Panc1 (cell line): ENCODE measurements around the gene GTF2A1L. TPM values are rescaled to one million over a fixed set of nuclear protein-coding genes. Genes with fewer than 3 reads are reported as not detected.

Experiments used
- ATAC-seq: fragments of 200-7000 bp; cut with Tn5 transposase; 2 replicates; pipeline ENCODE4 v1.9.1; 2020; ENCODE audit warnings: mild to moderate bottlenecking, moderate library complexity
- BruUV-seq: library from RNA; stranded (reverse); fragments of 400-500 nt; replicated peaks from 2 replicates; lab custom pipeline; 2021; lab: Mats Ljungman, UMichigan
- CTCF ChIA-PET: fragments of 300-600 bp; sonication (Branson Sonifier 250); formaldehyde crosslinking; loops from one replicate; lab custom pipeline; 2022; ENCODE audit warnings: antibody characterized with exemption; lab: Charles Lee
- POLR2A ChIA-PET: fragments of 300-600 bp; sonication (Branson Sonifier 250); formaldehyde crosslinking; loops from one replicate; lab custom pipeline; 2022; ENCODE audit warnings: antibody characterized with exemption; lab: Charles Lee
- DNase-seq: peaks from one replicate; pipeline ENCODE4 v3.0.0-alpha.2; 2010; ENCODE audit warnings: low read depth, low spot score
- H3K27ac ChIP-seq: 2 replicates; pipeline ENCODE4 v1.5.1; 2011; ENCODE audit warnings: mild to moderate bottlenecking, low read length, inconsistent platforms
- H3K27me3 ChIP-seq: fragments of 200-500 bp; sonication (Bioruptor generic); 2 replicates; pipeline ENCODE4 v1.6.0; 2014; ENCODE audit warnings: low read length, inconsistent platforms; ENCODE audit not compliant: control insufficient read depth, insufficient read depth
- H3K36me3 ChIP-seq: fragments of 200-500 bp; sonication (Bioruptor generic); 2 replicates; pipeline ENCODE4 v1.5.1; 2014; ENCODE audit warnings: inconsistent platforms, mild to moderate bottlenecking, low read length, moderate library complexity; ENCODE audit not compliant: control insufficient read depth, insufficient read depth
- H3K4me1 ChIP-seq: 2 replicates; pipeline ENCODE4 v1.5.1; 2011; ENCODE audit warnings: inconsistent platforms, mild to moderate bottlenecking, low read length, moderate library complexity; ENCODE audit not compliant: control insufficient read depth, insufficient read depth
- H3K4me3 ChIP-seq, 2 experiments: 2 replicates each; pipeline ENCODE4 v1.5.1; 2011 to 2012; ENCODE audit warnings: low read depth in 2 of 2, low read length in 2 of 2, mild to moderate bottlenecking in 2 of 2, inconsistent platforms in 1 of 2, moderate library complexity in 1 of 2
- H3K9me3 ChIP-seq: fragments of 200-500 bp; sonication (Bioruptor generic); 2 replicates; pipeline ENCODE4 v1.5.1; 2014; ENCODE audit warnings: low read depth, mild to moderate bottlenecking, inconsistent platforms, low read length, moderate library complexity; ENCODE audit not compliant: control insufficient read depth, insufficient read depth
- POLR2AphosphoS5 ChIP-seq: IDR thresholded peaks from 2 replicates; pipeline ENCODE4 v1.6.1; 2012; ENCODE audit warnings: mild to moderate bottlenecking, low read depth, low read length, moderate library complexity
- SIN3A ChIP-seq: IDR thresholded peaks from 2 replicates; pipeline ENCODE4 v1.6.1; 2012; ENCODE audit warnings: low read depth, mild to moderate bottlenecking, low read length, moderate library complexity, borderline replicate concordance; ENCODE audit not compliant: insufficient read depth
- TCF7L2 ChIP-seq: IDR thresholded peaks from 2 replicates; pipeline ENCODE4 v1.6.1; 2011; ENCODE audit warnings: mild to moderate bottlenecking, low read depth, low read length, inconsistent platforms
- in situ Hi-C: cut with HindIII; loops from 2 replicates; pipeline ENCODE4 v1.10.0; 2016; ENCODE audit warnings: low sequenced_read_pairs, low pct_unique_long_range_greater_than_20kb
- intact Hi-C: fragments of 100-400 bp; cut with micrococcal nuclease; formaldehyde crosslinking; loops from one replicate; pipeline ENCODE4 v1.10.0; 2022; ENCODE audit not compliant: unreplicated experiment
- total RNA-seq: library from RNA; stranded (reverse); gene quantifications from one replicate; pipeline ENCODE4 v1.2.1, GENCODE V29; 2021; ENCODE audit not compliant: unreplicated experiment
- TF ChIP-seq, protein P1 (sequence below), 2 experiments: IDR thresholded peaks; 2 replicates each; pipeline ENCODE4 v1.6.1; 2011 to 2012; ENCODE audit warnings: low read depth in 2 of 2, control low read depth in 1 of 2, low read length in 1 of 2, mild to moderate bottlenecking in 1 of 2, moderate library complexity in 1 of 2; ENCODE audit not compliant: insufficient read depth in 1 of 2
- TF ChIP-seq, protein P2 (sequence below): fragments of 450-650 bp; IDR thresholded peaks from 2 replicates; pipeline ENCODE4 v1.5.1; 2017; ENCODE audit warnings: mild to moderate bottlenecking

The GTF2A1L gene
- total RNA-seq, 1 experiment from 2014 or later, result not detected

DNA sequence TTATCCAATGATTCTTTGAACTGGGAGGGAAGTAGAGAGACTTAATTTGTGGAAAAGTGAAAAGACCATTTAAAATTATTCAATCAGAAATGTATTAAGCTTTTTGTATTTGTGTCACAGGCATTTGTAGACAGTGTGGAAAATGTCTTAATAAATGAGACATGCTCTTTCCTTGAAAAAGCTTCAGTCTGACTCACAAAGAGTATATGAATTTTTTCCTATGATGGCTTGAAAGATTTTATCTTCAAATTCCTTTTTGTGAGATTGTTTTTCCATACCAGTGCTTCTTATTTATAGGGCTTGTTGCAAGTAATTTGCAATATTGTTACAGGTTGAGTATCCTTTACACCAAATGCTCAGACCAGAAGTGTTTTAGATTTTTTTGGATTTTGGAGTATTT, 48.2 kb upstream of the GTF2A1L start:
- TF ChIP-seq, protein P1, sequence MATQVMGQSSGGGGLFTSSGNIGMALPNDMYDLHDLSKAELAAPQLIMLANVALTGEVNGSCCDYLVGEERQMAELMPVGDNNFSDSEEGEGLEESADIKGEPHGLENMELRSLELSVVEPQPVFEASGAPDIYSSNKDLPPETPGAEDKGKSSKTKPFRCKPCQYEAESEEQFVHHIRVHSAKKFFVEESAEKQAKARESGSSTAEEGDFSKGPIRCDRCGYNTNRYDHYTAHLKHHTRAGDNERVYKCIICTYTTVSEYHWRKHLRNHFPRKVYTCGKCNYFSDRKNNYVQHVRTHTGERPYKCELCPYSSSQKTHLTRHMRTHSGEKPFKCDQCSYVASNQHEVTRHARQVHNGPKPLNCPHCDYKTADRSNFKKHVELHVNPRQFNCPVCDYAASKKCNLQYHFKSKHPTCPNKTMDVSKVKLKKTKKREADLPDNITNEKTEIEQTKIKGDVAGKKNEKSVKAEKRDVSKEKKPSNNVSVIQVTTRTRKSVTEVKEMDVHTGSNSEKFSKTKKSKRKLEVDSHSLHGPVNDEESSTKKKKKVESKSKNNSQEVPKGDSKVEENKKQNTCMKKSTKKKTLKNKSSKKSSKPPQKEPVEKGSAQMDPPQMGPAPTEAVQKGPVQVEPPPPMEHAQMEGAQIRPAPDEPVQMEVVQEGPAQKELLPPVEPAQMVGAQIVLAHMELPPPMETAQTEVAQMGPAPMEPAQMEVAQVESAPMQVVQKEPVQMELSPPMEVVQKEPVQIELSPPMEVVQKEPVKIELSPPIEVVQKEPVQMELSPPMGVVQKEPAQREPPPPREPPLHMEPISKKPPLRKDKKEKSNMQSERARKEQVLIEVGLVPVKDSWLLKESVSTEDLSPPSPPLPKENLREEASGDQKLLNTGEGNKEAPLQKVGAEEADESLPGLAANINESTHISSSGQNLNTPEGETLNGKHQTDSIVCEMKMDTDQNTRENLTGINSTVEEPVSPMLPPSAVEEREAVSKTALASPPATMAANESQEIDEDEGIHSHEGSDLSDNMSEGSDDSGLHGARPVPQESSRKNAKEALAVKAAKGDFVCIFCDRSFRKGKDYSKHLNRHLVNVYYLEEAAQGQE (IDR thresholded peaks at IDR 0.05; ENCODE audit: insufficient read depth in 1 of 2, low read depth in 2 of 2, low read length in 1 of 2), result no peak
- no peak for TF ChIP-seq TCF7L2
- TF ChIP-seq SIN3A, result no peak
- TF ChIP-seq, protein P2, sequence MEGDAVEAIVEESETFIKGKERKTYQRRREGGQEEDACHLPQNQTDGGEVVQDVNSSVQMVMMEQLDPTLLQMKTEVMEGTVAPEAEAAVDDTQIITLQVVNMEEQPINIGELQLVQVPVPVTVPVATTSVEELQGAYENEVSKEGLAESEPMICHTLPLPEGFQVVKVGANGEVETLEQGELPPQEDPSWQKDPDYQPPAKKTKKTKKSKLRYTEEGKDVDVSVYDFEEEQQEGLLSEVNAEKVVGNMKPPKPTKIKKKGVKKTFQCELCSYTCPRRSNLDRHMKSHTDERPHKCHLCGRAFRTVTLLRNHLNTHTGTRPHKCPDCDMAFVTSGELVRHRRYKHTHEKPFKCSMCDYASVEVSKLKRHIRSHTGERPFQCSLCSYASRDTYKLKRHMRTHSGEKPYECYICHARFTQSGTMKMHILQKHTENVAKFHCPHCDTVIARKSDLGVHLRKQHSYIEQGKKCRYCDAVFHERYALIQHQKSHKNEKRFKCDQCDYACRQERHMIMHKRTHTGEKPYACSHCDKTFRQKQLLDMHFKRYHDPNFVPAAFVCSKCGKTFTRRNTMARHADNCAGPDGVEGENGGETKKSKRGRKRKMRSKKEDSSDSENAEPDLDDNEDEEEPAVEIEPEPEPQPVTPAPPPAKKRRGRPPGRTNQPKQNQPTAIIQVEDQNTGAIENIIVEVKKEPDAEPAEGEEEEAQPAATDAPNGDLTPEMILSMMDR, result no peak
- no peak for TF ChIP-seq POLR2AphosphoS5
- CTCF ChIA-PET, result no interaction called here
- H3K9me3 ChIP-seq, result no peaks in the 10 kb centered on the region
- in situ Hi-C loops, result no loop called here
- no peak overlapping the region for H3K4me3 ChIP-seq
- no peak for ATAC-seq
- no TSS peak for BruUV-seq
- POLR2A ChIA-PET, result no interaction called here
- no peak for DNase-seq
- no peak overlapping the region for H3K27ac ChIP-seq
- no peaks in the 10 kb centered on the region for H3K4me1 ChIP-seq
- 0 out of 2 replicates have a peak, but pooled peaks cover 2% of the 10 kb centered on the region for H3K27me3 ChIP-seq
- H3K36me3 ChIP-seq, result no peaks in the 10 kb centered on the region
- intact Hi-C loops, result no loop called here

DNA sequence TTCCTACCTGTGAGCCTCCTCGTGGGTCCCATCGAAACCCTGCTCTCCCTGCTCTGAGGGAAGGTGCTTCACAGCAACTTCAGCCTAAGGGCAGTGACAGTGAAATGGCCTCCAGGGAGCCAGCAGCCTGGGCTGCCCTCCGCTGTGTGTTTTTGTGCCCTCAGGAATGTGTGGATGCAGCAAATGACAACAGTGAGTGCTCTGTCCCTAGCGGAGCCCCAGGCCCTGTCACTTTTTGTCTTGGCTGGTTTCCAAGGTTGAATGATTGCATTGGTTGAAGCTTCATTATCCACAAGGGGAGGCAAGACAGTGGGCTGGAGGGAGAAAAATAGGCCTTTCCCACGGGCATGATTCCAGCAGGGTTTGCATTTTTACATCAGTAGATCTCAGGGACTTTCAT, 44.8 kb upstream of the GTF2A1L start:
- TF ChIP-seq TCF7L2, result no peak
- no peak for TF ChIP-seq SIN3A
- TF ChIP-seq, protein P1 (IDR thresholded peaks at IDR 0.05; ENCODE audit: insufficient read depth in 1 of 2, low read depth in 2 of 2, low read length in 1 of 2), result no peak
- no peak for TF ChIP-seq POLR2AphosphoS5
- TF ChIP-seq, protein P2, result no peak
- intact Hi-C loops (no loop called here), in situ Hi-C loops (no loop called here)
- Histone ChIP-seq H3K27me3 (0 out of 2 replicates have a peak, but pooled peaks cover 2% of the 10 kb centered on the region), H3K4me1 (no peaks in the 10 kb centered on the region), H3K36me3 (no peaks in the 10 kb centered on the region), H3K27ac (no peak overlapping the region), H3K9me3 (no peaks in the 10 kb centered on the region), H3K4me3 (no peak overlapping the region)
- no peak for ATAC-seq
- POLR2A ChIA-PET, result no interaction called here
- CTCF ChIA-PET, result no interaction called here
- no TSS peak for BruUV-seq
- no peak for DNase-seq
